Right renal cortex interstitium (tissue), 3 donors: ENCODE data around the gene SGTA. TPM values are rescaled to one million over a fixed set of nuclear protein-coding genes. Genes with fewer than 3 reads are reported as not detected.

ENCODE experiments used
- DNase-seq, 3 donors: peaks; one replicate each; pipeline ENCODE4 v3.0.0-alpha.2; 2013; ENCODE audit warnings: low read depth in 3 of 3, low spot score in 2 of 3
- polyA plus RNA-seq, 3 donors: library from polyadenylated mRNA; unstranded; fragments of 120-200 nt; gene quantifications; one replicate each; pipeline ENCODE4 v1.2.1, GENCODE V29; 2013; ENCODE audit not compliant: insufficient read length in 3 of 3

Gene SGTA
- polyA plus RNA-seq, 3 donors: 44.7 to 46.9 (median 45.4) TPM

DNA sequence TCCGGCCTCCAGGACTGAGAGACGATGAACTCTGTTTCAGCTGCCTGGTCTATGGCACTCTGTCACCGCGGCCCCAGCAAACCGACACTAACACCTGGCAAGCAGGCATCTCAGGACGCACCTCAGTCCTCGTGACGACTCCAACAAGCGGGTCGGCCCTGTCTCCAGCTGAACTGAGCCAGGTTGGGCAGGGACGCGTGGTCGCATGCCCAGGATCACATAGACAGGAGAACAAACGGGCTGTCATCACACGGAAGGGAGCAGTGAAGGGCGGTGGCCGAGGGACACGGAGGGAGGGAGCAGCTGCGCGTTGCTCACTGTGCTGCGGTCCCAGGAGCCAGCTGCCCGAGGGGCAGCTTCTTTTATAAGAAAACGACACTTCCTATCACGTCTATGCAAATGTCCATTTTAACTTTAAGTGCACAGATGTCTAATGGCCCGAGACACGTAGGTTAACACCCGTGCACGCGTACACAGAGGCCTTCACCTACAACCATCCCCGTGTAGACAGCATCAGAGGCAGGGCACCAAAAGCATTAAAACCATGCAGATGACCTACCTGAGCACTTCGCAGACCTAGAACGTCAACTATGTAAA, 8.9 kb downstream of the SGTA start:
- no peak for DNase-seq

DNA sequence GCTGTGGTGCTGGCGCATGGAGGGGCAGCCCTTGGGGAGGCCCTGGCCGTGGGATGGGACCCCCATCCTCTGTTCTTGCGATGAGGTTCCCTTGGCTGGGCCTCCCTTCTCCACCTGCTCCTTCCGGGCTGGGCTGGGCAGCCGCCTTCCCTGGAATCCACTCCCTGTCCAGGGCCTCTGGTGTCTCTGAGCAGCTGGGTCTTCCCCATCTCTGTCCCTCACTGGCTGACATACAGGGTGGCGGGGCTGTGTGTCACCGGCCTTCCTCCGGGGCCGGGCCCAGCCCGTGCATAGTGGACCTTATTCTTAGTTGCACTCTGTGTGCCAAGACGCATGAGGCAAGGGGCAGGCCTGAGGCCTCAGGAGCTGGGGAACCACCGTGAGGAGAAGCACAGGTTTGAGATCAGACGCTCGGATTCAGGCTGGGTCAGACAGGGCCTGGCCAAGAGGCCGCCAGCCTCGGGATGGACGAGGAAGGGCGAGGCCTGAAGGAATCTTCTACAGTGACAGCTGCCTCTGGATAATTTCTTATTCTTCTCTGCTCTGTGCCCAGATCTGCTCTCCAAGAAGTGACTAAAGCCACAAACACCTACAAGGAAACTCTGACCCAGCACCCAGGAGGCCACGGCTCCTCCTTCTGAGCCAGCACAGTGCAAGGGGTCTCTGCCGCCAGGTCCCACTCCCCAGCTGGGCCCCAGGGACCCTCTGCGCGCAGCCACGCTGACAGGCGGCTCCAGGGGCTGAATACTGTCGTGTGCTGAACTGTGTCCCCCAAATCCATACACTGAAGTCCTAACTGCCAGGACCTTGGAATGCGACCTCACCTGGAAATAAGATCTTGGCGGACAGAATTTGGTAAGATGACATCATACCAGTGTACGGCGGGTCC, 11.0 kb downstream of the SGTA start:
- DNase-seq: no peak

DNA sequence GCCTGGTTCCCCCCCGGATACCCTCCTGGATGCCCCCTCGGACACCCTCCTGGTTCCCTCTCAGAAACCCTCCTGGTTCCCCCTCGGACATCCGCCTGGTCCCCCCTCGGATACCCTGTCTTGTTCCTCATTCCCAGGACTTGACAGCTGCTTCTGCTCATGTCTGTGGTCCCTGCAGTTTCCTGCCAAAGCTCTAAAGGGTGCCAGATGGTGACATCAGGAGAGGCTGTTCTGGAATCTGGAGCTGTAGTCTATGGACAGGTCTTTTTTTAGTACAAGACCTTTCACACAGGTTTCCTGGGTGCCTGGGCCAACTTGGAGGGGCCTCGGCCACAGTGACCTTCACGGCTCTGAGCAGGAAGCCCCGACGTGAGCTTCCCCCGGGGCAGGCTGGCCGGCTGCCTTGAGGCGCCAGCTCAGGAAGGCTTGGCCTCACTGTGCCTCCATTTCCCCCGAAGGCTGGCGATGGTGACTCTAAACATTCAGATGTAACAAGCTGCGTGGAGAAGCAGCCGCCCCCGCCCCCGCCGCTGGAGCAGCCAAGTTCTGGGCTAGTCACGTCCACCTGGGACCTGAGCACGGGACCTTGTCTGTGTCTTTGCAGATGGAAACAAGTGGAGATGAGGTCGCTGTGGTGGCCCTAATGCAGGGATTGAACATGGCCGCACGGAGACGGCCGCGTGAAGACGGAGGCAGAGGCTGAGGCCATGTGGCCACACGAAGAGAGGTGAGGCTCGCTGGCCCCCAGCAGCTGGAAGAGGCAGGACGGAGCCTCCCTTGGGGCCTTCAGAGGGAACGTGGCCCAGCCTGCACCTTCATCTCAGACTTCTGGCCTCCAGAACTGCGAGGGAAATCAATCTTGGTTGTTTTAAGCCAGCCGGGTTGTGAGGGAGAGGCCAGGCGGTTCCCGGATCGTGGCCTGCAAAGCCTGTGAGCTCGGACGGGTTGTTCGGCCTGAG, 12.7 kb downstream of the SGTA start:
- peak in 2 of 3 donors; percentile 58 to 62 for DNase-seq

DNA sequence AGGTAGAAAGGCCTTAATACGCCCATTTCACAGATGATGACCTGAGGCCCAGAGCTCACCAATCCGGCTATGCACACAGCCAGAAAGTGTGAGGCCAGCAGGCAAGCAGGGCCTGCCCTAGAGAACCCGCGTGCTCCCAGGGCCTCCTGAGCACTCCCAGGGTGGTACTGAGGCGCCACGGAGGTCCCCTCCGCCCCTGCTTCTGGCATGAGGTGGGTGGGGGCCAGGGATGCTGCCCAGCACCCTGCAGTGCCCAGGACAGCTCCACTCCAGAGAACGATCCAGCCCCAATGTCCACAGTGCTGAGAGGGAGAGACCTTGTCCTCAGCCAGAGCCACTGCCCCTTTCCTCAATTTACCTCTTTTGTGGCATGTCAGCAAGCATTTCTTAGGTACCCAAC, 13.9 kb downstream of the SGTA start:
- no peak for DNase-seq

- DNase-seq: no peak
Observed at GRCh38 chr19:2768365-2769132, 14.5 kb downstream of the SGTA start.

GRCh38 chr19:2767688-2768087, 15.4 kb downstream of the SGTA start:
- no peak for DNase-seq

DNA sequence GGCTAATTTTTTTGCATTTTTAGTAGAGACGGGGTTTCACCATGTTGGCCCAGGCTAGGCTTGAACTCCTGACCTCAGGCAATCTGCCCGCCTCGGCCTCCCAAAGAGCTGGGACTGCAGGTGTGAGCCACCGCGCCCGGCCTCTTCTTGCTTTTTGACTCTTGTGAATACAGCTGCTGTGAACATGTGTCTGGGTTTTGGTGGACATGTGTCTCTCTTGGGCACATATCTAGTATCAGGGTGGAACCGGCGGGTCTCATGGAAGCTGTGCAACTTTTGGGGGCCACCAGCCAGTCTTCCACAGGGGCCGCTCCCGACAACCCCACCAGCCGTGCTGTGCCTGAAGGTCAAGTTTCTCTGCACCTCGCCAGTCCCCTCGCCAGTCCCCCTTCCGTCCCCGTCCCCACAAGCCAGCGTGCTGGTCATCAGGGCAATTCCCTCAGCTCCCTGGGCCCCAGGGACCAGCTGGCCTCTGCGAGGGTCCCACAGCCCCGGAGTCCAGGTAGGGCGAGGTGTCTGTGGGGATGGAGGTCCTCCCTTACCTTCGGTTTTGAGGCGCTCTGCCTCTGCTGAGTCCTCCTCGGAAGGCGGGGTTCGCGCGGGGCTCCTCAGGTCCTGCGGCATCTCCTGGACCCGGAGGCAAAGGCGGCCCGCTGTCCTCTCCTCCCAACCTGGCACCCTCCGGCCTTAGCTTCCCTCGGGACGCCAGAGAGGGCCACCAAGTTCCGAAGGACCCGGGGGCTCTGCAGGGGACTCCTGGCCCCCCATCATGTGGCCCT, 16.3 kb downstream of the SGTA start:
- DNase-seq: no peak

DNA sequence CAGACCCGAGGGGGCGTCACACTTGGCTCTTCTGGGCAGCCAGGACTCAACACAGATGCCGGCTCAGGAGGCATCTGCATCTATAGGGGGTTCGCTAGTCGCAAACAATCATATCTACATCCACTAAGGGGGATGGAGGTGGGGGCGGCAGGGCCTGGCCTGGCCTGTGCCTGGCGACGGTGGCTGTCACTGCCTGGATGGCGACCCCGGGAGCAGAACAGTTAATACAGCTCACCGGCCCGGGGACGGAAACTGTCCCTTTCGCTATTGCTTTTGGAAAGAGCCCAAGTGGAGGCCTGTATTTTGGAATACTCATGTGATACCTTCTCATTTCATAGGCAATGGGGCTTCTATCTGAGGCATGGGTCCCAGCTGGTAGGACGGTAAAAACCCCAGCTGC, 17.7 kb downstream of the SGTA start:
- DNase-seq: no peak

DNA sequence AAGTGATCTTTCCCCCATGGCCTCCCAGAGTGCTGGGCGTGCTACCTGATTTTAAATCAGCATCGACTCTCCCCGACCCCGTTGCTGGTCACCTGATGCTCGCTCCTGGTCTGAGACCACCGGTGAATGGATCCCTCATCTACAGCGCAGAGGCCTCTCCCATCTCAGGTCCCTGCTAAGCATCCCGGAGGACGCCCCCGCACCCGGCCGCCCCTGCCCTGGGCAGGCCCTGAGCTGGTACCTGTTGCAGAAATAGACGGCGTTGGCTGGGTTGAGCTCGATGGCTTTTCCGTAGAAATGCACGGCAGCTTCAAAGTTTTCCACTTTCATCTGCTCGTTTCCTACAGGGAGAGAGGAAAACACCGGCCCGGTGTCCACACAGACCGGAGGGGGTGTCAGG, 18.1 kb downstream of the SGTA start:
- no peak for DNase-seq

DNA sequence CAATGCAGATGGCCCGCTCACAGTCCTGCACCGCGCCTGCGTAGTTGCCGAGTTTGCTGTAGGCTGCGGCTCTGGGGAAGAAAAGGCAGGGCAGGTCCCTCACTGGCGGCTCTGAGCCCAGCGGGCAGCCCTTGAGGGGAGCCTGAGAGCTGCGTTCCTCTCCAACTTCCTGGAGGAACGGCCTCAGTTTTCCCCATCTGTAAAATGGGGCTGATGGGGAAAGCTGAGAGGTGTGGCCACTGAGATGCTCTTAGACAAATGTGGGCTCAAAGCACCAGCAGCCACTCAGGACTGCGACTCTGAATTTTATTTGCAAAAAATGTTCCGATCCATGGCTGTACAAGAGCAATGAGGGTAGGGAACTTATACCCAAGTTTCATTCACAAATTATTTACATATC, 19.4 kb downstream of the SGTA start:
- no peak for DNase-seq

GRCh38 chr19:2762783-2763496, 20.1 kb downstream of the SGTA start:
- no peak for DNase-seq

DNA sequence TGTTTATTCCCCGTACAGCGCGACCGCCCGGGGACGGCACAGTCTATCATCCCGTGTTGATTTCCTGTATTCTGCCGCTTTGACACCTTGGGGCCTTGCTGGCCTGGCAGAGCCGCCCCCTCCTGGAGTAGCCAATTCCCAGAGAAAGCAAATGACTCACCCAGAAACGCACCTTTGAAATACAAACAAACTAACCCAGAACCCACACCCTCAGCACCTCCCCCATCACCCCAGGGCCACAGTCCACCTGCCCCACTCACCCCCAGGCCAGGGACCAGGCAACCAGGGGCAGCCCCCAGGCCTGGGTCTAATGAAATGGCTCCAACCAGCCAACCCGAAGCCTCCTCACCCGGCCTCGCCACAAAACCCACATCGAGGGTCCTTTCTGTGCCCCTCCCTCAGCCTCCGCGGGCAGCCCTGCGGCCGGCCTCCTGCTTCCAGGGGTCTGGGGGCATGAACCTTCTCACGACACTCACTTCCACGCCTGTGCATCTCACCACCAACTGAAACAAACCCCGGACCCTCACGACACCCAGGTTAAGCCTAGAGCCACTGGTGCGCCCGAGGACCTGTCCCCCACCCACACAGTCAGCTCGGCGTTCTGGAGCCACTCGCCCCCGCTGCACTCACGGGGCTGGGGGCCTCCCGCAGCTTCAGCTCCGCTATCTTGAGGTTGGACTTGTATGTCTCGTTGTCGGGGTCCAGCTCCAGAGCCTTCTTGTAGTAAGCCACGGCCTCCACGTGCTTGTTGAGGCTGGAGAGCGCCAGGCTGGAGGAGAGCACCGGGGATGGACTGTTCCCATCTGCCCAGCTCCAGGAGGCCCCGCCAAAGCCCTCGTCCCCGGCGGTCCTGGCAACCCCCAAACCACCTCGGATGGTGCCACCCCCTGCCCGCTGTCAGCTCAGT, 20.9 kb downstream of the SGTA start:
- DNase-seq: no peak

GRCh38 chr19:2761309-2761677, 21.8 kb downstream of the SGTA start:
- no peak for DNase-seq

DNA sequence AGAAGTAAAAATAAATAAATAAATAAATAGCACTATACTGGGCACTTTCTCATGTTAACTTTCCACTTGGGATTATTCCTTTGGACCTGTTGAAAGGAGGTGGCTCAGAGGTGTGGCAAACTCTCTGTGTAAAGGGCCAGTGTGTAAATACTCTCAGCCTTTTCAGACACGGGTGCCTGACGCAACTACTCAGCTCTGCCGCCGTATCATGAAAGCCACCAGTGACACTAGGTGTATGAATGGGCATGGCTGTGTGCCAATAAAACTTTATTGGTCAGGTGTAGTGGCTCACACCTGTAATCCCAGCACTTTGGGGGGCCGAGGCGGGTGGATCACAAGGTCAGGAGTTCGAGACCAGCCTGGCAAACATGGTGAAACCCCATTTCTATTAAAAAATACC, 23.1 kb downstream of the SGTA start:
- DNase-seq: no peak

GRCh38 chr19:2759362-2759761, 23.7 kb downstream of the SGTA start:
- no peak for DNase-seq

DNA sequence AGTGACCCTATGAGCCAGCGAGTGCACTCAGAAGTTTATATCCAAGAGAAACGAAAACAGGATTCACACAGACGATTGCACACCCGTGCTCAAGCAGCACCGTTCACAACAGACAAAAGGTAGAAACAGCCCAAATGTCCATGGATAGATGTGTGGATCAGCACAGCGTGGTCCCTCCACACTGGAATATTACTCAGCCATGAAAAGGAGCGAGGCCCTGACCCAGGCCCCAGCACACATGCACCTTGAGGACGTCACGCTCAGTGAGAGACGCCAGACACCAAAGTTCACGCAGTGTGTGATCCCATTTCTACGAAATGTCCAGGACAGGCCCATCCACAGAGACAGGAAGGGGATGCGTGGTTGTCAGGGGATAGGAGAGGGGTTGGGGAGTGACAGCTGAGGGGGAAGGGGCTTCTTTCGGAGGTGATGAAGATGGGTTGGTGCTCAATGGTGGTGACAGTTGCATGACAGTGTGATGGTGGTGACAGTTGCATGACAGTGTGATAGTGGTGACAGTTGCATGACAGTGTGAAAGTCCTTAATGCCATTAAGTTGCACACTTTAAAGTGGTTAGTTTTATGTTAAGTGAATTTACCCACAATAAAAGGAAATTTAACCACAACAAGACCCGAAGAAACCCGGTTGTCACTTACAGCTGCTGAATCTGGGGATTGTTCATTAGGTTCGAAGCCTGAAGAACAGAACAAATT, 24.3 kb downstream of the SGTA start:
- DNase-seq: no peak
